ENCODE results near the gene UTS2.

The UTS2 gene

DNA sequence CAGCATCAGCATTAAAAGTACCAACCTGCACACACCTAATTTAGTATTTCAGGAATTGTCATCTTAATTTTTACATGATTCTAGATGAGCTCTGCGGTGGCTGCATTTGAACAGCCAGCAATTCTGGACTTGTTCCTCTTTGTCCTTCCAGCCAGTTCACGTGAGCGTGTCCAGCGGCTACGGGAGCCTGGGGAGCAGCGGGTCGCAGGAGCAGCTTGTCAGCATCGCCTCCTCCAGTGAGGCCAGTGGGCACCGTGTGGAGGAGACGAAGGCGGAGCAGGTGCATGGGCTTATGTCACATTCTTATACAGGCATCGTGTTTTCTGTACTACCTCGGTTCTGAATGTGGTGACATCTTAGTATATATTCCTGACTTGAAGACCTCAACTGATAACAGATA is 43.1 kb downstream of the UTS2 start:
- no peak for DNase-seq

DNA sequence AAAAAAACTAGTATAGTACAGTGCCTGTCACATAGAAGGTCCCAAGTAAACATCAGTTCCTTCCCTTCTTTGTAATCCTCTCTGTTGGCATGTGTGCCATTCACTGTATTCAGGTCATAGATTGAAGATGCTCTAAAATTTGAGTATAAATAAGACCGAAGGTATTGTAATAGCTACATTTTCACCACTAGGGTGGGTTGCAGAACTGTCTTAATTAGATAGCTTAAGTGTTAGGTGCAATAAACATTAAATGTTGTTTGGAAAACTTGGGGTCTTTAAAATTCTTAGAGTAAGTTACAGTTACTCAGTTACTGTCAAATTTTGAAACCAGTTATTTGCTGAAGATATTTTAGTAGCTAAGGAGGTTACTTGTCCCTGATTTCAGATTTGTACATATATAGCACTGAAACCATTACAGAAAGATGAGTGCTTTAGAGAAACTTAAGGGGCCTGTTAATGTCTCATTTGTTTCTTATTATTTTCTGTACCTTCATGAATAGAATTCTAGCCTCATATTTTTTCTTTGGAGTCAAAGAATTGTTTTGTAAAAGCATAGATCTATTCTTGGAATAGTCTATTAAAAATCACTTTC is 44.5 kb downstream of the UTS2 start:
- no peak for DNase-seq

DNA sequence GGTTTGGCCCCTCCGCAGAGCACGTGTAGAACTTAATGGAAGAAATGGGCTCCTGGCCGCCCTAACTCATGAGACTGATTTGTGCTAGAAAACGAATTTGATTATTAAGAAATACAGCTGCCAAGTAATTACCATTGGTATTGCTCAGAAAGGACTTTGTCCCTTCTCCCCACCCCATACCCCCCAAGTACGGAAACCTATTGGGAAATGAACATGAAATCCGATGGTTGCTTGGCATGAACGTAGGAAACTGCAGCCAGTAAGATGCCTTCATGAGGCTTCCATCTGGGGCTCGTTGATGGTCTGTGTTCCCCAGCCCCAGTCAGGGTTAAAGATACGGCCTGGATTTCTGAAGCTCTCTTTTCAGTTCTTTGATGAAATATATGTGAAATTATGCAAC is 47.4 kb downstream of the UTS2 start:
- no peak for DNase-seq

All from central memory CD4-positive, alpha-beta T cell (primary cell).